HAP-1 (cell line): ENCODE results near the gene IL3RA.
"Not testable (repeated sequence)": the region's sequence is repeated elsewhere in the genome, so short reads cannot be mapped to it uniquely, and the experiment has no call there.

ENCODE experiments used
- DNase-seq, 2 experiments: peaks; one replicate each; pipeline ENCODE4 v3.0.0-alpha.2; 2016 to 2020; ENCODE audit warnings: low spot score in 2 of 2
- H3K27me3 ChIP-seq: fragments of 250-450 bp; sonication (Bioruptor Pico); 2 replicates; pipeline ENCODE4 v1.5.1; 2020; ENCODE audit warnings: low read depth, mild to moderate bottlenecking, moderate library complexity
- H3K36me3 ChIP-seq: fragments of 250-450 bp; sonication (Bioruptor Pico); replicated peaks from 2 replicates; pipeline ENCODE4 v1.5.1; 2020; ENCODE audit warnings: mild to moderate bottlenecking
- H3K4me1 ChIP-seq: fragments of 250-450 bp; sonication (Bioruptor Pico); 2 replicates; pipeline ENCODE4 v1.5.1; 2020; ENCODE audit warnings: mild to moderate bottlenecking
- H3K4me3 ChIP-seq: fragments of 250-450 bp; sonication (Bioruptor Pico); 2 replicates; pipeline ENCODE4 v1.5.1; 2020; ENCODE audit warnings: mild to moderate bottlenecking, moderate library complexity
- H3K9me3 ChIP-seq: fragments of 250-450 bp; sonication (Bioruptor Pico); 2 replicates; pipeline ENCODE4 v1.5.1; 2020; ENCODE audit warnings: mild to moderate bottlenecking, moderate library complexity
- in situ Hi-C: fragments of 300-500 bp; cut with MboI; formaldehyde crosslinking; loops from 3 replicates; pipeline ENCODE4 v1.14.3; 2020; ENCODE audit warnings: low sequenced_read_pairs, inconsistent platforms, mixed read lengths

The IL3RA gene

DNA sequence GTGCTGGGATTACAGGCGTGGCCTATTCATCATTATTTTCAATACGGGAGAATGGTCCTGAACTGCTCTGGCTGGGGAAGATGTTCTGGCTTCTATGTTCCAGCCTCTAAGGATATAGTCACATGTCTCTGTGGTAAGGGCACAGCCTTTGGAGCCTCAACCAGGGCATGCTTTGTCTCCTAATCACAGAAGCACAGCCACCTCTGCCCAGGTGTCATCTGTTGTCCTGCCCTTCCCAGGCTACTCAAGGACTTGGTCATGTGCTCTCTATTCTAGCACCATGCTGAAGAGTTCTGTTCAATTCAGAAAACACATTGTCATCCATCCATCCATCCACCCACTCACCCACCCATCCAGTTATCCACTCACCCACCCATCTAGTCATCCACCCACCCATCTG, 86.6 kb downstream of the IL3RA start:
- Histone ChIP-seq H3K9me3 (peaks cover 4% of the 10 kb centered on the region; the same call in 1 of the 2 replicates), H3K4me1 (no peaks in the 10 kb centered on the region), H3K4me3 (no peak overlapping the region), H3K36me3 (peaks cover 41% of the 10 kb centered on the region), H3K27me3 (no peaks in the 10 kb centered on the region)
- in situ Hi-C loops, result no loop called here
- no peak for DNase-seq

DNA sequence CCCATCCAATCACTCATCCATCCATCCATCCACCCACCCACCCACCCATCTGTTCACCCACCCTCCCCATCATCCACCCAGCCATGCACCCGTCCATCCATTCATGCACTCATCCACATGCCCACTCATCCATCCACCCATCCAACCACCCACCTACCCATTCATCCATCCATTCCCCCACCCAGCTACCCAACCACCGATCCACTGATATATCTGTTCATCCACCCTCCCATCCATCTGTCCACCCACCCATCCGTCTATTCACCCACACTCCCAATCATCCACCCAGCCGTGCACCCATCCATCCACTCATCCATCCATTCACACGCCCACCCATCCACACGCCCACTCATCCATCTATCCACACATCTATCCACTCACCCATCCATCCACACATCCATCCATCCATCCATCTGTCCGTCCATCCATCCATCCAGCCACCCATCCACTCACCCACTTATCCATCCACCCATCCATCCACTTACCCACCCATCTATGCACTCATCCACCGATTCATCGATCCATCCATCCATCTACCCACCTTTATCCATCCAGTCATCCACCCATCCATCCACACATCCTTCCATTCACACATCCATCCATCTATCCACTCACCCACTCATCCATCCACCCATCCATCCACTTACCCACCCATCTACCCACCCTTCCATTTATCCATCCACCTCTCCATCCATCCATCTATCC, 87.7 kb downstream of the IL3RA start:
- Histone ChIP-seq H3K4me3 (no peak overlapping the region), H3K36me3 (peaks cover 35% of the 10 kb centered on the region), H3K9me3 (peaks cover 4% of the 10 kb centered on the region; the same call in 1 of the 2 replicates), H3K4me1 (no peaks in the 10 kb centered on the region), H3K27me3 (no peaks in the 10 kb centered on the region)
- no peak for DNase-seq
- in situ Hi-C loops, result no loop called here

DNA sequence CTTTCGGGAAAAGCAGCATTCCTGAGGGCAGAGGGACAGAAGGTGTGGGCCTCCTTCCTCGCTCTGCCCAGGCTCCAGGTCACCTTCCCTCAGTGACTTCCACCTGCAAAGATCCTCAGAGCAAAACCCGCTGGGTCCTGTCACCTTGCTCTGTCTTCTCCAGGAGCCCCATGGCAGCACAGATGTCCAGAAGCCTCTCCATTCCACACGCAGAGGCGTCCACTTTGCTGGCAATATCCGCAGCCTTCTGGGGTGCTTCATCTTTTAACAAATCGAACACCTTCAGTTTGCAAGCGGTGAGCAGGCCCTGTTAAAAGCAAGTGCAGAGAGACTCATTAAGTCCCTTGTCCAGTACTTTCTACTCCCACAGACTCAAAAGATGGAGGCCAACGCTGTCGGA, 88.8 kb downstream of the IL3RA start:
- Histone ChIP-seq H3K27me3 (no peaks in the 10 kb centered on the region), H3K36me3 (peaks cover 35% of the 10 kb centered on the region), H3K9me3 (peaks cover 4% of the 10 kb centered on the region; the same call in 1 of the 2 replicates), H3K4me1 (no peaks in the 10 kb centered on the region), H3K4me3 (no peak overlapping the region)
- in situ Hi-C loops, result no loop called here
- no peak for DNase-seq

DNA sequence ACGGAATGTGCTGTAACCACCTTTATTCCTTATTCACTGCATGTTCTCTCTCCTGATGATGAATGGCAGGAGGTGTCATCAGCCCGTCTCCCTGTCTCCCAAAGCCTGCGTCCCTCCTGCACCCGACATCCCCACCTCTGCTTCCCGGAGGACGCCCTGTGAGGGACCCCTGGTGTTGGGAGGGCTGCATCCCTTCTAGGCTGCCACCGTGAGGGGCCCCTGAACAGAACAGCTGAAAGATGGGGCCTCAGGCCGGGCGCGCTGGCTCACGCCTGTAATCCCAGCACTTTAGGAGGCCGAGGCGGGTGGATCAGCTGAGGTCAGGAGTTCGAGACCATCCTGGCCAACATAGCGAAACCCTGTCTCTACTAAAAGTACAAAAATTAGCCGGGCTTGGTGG, 89.7 kb downstream of the IL3RA start:
- H3K4me3 ChIP-seq, H3K4me1 ChIP-seq, DNase-seq, H3K9me3 ChIP-seq, in situ Hi-C loops, H3K27me3 ChIP-seq: not testable (repeated sequence)
- peaks cover 31% of the 10 kb centered on the region for H3K36me3 ChIP-seq

DNA sequence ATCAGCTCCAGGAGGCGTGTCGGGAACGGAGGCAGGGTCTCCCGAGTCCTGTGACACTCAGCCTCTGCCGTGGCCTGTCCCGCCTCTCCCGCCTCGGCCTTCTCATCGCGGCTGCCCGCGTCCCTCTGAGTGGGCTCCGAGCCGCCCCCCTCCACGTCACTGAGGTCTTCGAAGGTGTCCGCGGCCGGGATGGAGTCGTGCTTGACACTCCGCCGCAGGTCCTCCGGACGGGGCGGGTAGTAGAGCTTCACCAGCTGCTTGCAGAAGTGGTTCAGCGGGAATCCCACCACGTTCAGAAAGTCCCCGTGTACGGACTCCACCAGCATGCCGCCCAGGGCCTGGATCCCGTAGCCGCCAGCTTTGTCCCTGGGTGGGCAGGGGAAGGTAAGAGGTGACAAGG, 91.2 kb downstream of the IL3RA start:
- peaks cover 26% of the 10 kb centered on the region for H3K36me3 ChIP-seq

DNA sequence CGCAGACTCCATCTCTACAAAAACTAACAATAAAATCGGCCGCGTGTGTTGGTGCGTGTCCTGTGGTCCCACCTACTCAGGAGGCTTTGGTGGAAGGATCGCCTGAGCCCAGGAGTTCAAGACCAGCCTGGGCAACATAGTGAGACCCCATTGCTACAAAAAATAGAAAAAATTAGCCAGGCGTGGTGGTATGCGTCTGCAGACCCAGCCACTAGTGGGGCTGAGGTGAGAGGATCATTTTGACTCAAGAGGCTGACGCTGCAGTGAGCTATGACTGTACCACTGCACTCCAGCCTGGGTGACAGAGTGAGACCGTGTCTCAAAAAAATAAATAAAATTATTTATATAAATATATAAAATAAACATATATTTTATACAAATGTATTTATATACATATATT, 93.9 kb downstream of the IL3RA start:
- in situ Hi-C loops, result no loop called here
- Histone ChIP-seq H3K4me3 (no peak overlapping the region), H3K4me1 (no peaks in the 10 kb centered on the region), H3K27me3 (no peaks in the 10 kb centered on the region), H3K9me3 (no peaks in the 10 kb centered on the region), H3K36me3 (peaks cover 27% of the 10 kb centered on the region)
- DNase-seq, result no peak

More for the DNA sequence above, 91.2 kb downstream of the IL3RA start:
- Histone ChIP-seq H3K9me3 (no peaks in the 10 kb centered on the region), H3K27me3 (no peaks in the 10 kb centered on the region), H3K4me3 (no peak overlapping the region), H3K4me1 (no peaks in the 10 kb centered on the region)
- DNase-seq, result no peak
- in situ Hi-C loops, result no loop called here
